HEK293 (cell line): ENCODE measurements around the gene NENF.

Source experiments
- BCL11A ChIP-seq: fragments of 450-650 bp; formaldehyde crosslinking; IDR thresholded peaks from 2 replicates; pipeline ENCODE4 v1.5.1; 2016; ENCODE audit warnings: low read depth, missing biosample characterization, missing genetic modification characterization
- BCL6B ChIP-seq: fragments of 450-650 bp; formaldehyde crosslinking; IDR thresholded peaks from 2 replicates; pipeline ENCODE4 v1.5.1; 2017; ENCODE audit warnings: missing biosample characterization, missing genetic modification characterization
- CTCF ChIP-seq: fragments of 450-650 bp; formaldehyde crosslinking; IDR thresholded peaks from 2 replicates; pipeline ENCODE4 v1.5.1; 2016; ENCODE audit warnings: missing biosample characterization, missing genetic modification characterization
- REST ChIP-seq: fragments of 450-650 bp; formaldehyde crosslinking; IDR thresholded peaks from 2 replicates; pipeline ENCODE4 v1.5.1; 2016; ENCODE audit warnings: missing biosample characterization, missing genetic modification characterization
- ZNF639 ChIP-seq: fragments of 450-650 bp; formaldehyde crosslinking; IDR thresholded peaks from 2 replicates; pipeline ENCODE4 v1.5.1; 2016; ENCODE audit warnings: missing biosample characterization, missing genetic modification characterization

- TF ChIP-seq BCL11A (tag by site-specific recombination): no peak
- TF ChIP-seq REST (tag by site-specific recombination): no peak
- TF ChIP-seq BCL6B (tag by site-specific recombination): no peak
- no peak for TF ChIP-seq CTCF (tag by site-specific recombination)
- no peak for TF ChIP-seq ZNF639 (tag by site-specific recombination)
These were observed 6.1 kb downstream of the NENF start for GRCh38 chr1:212438831-212439237.
